ENCODE data around the gene GPAT3.
"Not testable (repeated sequence)": the region's sequence is repeated elsewhere in the genome, so short reads cannot be mapped to it uniquely, and the experiment has no call there.

GPAT3 gene

DNA sequence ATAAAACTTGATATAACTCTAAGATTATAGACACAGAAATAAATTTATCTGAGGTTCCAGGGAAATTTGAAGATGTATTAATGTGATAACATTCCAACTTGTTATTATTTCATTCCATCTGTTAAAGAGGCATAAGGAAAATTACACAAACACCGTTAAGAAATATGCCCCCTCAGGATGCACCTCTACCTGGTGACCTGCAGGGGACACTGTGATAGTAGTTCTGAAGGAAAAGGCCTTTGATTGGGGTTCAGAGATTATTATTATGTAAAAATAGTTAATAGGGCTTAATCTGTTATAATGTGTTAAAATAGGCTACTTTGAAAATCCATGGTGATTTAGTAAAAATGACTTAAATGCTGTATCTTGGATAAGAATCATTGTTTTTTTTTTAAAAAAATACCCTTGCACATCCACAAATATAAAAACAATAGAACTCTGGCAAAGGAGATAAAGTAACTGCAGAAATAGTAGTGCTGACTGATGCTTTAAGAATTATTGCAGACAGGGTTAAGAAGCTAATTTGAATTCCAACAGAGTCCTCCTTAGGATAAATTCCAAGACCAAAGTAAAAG lies 44.9 kb upstream of the GPAT3 start:
- Histone ChIP-seq H3K9me3 (ENCODE audit: insufficient read depth, low read depth, low read length) (no peaks in the 10 kb centered on the region), H4K20me1 (ENCODE audit: insufficient read depth, low read length, poor library complexity, severe bottlenecking) (no peaks in the 10 kb centered on the region), H2AFZ (ENCODE audit: low read length) (0 out of 2 replicates have a peak overlapping the region, but pooled peaks have one; percentile 59), H3K9me2 (replicated peaks; ENCODE audit: low read depth, low read length) (no peaks in the 10 kb centered on the region), H3K79me2 (ENCODE audit: insufficient read depth, low read length) (no peaks in the 10 kb centered on the region), H3K9ac (ENCODE audit: low read depth, low read length, poor library complexity, severe bottlenecking) (no peak overlapping the region), H3K27me3 (ENCODE audit: insufficient read depth, low read length, poor library complexity, severe bottlenecking) (no peaks in the 10 kb centered on the region), H3F3A (ENCODE audit: low read depth) (no peaks in the 10 kb centered on the region), H3K4me3 (ENCODE audit: low read length, poor library complexity, severe bottlenecking) (no peak overlapping the region), H3K4me1 (ENCODE audit: insufficient read depth, low read length, poor library complexity, severe bottlenecking) (no peaks in the 10 kb centered on the region), H3K4me2 (ENCODE audit: low read depth, low read length, poor library complexity, severe bottlenecking) (no peak overlapping the region), H3K36me3 (ENCODE audit: insufficient read depth, low read length) (no peaks in the 10 kb centered on the region)
- TF ChIP-seq EZH2phosphoT487 (IDR thresholded peaks at IDR 0.05; ENCODE audit: borderline replicate concordance): no peak
- TF ChIP-seq, protein P1, sequence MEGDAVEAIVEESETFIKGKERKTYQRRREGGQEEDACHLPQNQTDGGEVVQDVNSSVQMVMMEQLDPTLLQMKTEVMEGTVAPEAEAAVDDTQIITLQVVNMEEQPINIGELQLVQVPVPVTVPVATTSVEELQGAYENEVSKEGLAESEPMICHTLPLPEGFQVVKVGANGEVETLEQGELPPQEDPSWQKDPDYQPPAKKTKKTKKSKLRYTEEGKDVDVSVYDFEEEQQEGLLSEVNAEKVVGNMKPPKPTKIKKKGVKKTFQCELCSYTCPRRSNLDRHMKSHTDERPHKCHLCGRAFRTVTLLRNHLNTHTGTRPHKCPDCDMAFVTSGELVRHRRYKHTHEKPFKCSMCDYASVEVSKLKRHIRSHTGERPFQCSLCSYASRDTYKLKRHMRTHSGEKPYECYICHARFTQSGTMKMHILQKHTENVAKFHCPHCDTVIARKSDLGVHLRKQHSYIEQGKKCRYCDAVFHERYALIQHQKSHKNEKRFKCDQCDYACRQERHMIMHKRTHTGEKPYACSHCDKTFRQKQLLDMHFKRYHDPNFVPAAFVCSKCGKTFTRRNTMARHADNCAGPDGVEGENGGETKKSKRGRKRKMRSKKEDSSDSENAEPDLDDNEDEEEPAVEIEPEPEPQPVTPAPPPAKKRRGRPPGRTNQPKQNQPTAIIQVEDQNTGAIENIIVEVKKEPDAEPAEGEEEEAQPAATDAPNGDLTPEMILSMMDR (conservative IDR thresholded peaks at IDR 0.05; ENCODE audit: low read length): peak; percentile 97

DNA sequence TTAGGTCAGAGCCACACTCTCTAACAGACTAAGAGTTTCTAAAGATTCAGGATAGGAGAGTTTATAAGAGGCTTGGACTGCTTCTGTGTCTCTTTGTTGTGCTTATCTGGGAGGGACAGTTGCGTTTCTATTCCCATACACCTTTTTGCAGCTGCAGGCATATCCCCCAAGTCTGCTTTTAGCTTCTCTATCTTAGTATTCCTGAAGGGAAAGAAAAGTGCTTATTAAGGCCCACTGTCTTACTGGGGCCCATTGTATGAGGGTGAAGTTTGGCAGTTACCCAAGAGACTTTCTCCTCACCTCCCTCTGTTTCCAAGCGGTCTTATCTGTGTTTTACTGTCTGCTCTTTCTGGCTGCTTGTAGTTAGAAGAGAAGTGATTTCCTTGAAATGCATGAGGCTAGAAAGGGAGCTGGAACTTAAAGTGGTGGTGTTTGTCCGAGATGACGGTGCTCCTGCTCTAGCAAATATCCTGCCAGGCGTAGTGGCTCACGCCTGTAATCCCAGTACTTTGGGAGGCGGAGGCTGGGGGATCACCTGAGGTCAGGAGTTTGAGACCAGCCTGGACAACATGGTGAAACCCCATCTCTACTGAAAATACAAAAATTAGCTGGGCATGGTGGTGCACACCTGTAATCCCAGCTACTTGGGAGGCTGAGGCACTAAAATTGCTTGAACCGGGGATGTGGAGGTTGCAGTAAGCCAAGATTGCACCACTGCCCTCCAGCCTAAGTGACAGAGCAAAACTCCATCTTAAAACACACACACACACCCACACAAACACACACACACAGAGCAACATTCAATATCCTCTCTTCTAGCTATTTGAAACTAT lies 39.6 kb upstream of the GPAT3 start:
- H3K36me3 ChIP-seq (ENCODE audit: insufficient read depth, low read length); H3K27me3 ChIP-seq (ENCODE audit: insufficient read depth, low read length, poor library complexity, severe bottlenecking); H3K9me2 ChIP-seq (replicated peaks; ENCODE audit: low read depth, low read length); H4K20me1 ChIP-seq (ENCODE audit: insufficient read depth, low read length, poor library complexity, severe bottlenecking); H2AFZ ChIP-seq (ENCODE audit: low read length); H3F3A ChIP-seq (ENCODE audit: low read depth); H3K4me1 ChIP-seq (ENCODE audit: insufficient read depth, low read length, poor library complexity, severe bottlenecking); H3K9ac ChIP-seq (ENCODE audit: low read depth, low read length, poor library complexity, severe bottlenecking); H3K4me3 ChIP-seq (ENCODE audit: low read length, poor library complexity, severe bottlenecking); H3K79me2 ChIP-seq (ENCODE audit: insufficient read depth, low read length); H3K4me2 ChIP-seq (ENCODE audit: low read depth, low read length, poor library complexity, severe bottlenecking); H3K9me3 ChIP-seq (ENCODE audit: insufficient read depth, low read depth, low read length): not testable (repeated sequence)

DNA sequence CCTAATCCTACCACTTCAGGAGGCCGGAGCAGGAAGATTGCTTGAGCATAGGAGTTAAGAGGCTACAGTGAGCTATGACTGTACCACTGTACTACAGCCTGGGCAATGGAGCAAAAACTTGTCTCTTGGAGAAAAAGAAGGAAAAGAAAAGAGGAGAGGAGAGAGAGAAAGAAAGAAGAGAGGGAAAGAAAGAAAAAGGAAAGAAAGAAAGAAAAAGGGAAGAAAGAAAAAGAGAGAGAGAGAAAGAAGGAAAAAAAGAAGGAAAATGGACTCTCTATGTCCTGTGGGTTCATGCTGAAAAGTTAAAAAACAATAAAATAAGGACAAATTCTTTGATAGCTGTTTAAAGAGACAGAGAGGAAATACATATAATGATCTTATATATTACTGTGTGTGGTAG lies 37.7 kb upstream of the GPAT3 start:
- Histone ChIP-seq H3K9ac (ENCODE audit: low read depth, low read length, poor library complexity, severe bottlenecking) (no peak overlapping the region), H3K9me3 (ENCODE audit: insufficient read depth, low read depth, low read length) (no peaks in the 10 kb centered on the region), H3K27me3 (ENCODE audit: insufficient read depth, low read length, poor library complexity, severe bottlenecking) (no peaks in the 10 kb centered on the region), H3K4me3 (ENCODE audit: low read length, poor library complexity, severe bottlenecking) (no peak overlapping the region), H3K9me2 (replicated peaks; ENCODE audit: low read depth, low read length) (no peaks in the 10 kb centered on the region), H3K36me3 (ENCODE audit: insufficient read depth, low read length) (no peaks in the 10 kb centered on the region), H4K20me1 (ENCODE audit: insufficient read depth, low read length, poor library complexity, severe bottlenecking) (no peaks in the 10 kb centered on the region), H3F3A (ENCODE audit: low read depth) (no peaks in the 10 kb centered on the region), H3K79me2 (ENCODE audit: insufficient read depth, low read length) (no peaks in the 10 kb centered on the region), H3K4me1 (ENCODE audit: insufficient read depth, low read length, poor library complexity, severe bottlenecking) (no peaks in the 10 kb centered on the region), H3K4me2 (ENCODE audit: low read depth, low read length, poor library complexity, severe bottlenecking) (no peak overlapping the region), H2AFZ (ENCODE audit: low read length) (peak overlapping the region; percentile 37)
- TF ChIP-seq EZH2phosphoT487 (IDR thresholded peaks at IDR 0.05; ENCODE audit: borderline replicate concordance): no peak
- TF ChIP-seq, protein P1 (conservative IDR thresholded peaks at IDR 0.05; ENCODE audit: low read length): no peak

DNA sequence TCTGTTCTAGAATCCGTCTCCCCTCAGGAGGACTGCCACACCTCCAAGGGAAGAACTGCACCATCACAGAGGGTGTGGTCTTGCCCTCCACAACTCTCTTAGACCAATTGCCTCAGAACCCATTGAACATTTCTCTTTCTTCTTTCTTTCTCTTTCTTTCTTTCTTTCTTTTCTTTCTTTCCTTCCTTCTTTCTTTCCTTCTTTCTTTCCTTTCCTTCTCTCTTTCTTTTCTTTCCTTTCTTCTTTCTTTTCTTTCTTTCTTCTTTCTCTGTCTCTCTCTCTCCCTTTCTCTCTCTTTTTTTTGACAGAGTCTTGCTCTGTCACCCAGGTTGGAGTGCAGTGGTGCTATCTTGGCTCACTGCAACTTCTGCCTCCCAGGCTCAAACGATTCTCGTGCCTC lies 34.2 kb upstream of the GPAT3 start:
- not testable (repeated sequence) for H3K36me3 ChIP-seq (ENCODE audit: insufficient read depth, low read length); H3K9me2 ChIP-seq (replicated peaks; ENCODE audit: low read depth, low read length); H3F3A ChIP-seq (ENCODE audit: low read depth); H3K9ac ChIP-seq (ENCODE audit: low read depth, low read length, poor library complexity, severe bottlenecking); H3K4me1 ChIP-seq (ENCODE audit: insufficient read depth, low read length, poor library complexity, severe bottlenecking); H4K20me1 ChIP-seq (ENCODE audit: insufficient read depth, low read length, poor library complexity, severe bottlenecking); H3K9me3 ChIP-seq (ENCODE audit: insufficient read depth, low read depth, low read length); H3K4me2 ChIP-seq (ENCODE audit: low read depth, low read length, poor library complexity, severe bottlenecking); H2AFZ ChIP-seq (ENCODE audit: low read length); H3K79me2 ChIP-seq (ENCODE audit: insufficient read depth, low read length); H3K4me3 ChIP-seq (ENCODE audit: low read length, poor library complexity, severe bottlenecking); H3K27me3 ChIP-seq (ENCODE audit: insufficient read depth, low read length, poor library complexity, severe bottlenecking)
